Endothelial cell of umbilical vein (primary cell): ENCODE data around the gene TTC24. TPM values are rescaled to one million over a fixed set of nuclear protein-coding genes. Genes with fewer than 3 reads are reported as not detected.

ENCODE experiments used
- BruUV-seq: library from RNA; stranded (reverse); fragments of 400-500 nt; replicated peaks from 2 replicates; lab custom pipeline; 2021; lab: Mats Ljungman, UMichigan
- CTCF ChIA-PET: fragments of 300-600, 350-600 bp; sonication (Branson Sonifier 250); formaldehyde crosslinking; loops from one replicate; lab custom pipeline; 2021; ENCODE audit warnings: antibody characterized with exemption, inconsistent platforms; lab: Charles Lee
- POLR2A ChIA-PET: fragments of 300-600, 350-600 bp; sonication (Branson Sonifier 250); formaldehyde crosslinking; loops from one replicate; lab custom pipeline; 2021; ENCODE audit warnings: antibody characterized with exemption, inconsistent platforms; lab: Charles Lee
- DNase-seq: peaks from one replicate; pipeline ENCODE4 v3.0.0-alpha.2; 2011; ENCODE audit warnings: low read depth, low spot score
- FAIRE-seq: peaks from 2 replicates; lab custom pipeline; 2011; peaks lifted over from hg19 to GRCh38; lab: Jason Lieb, UNC
- H2AFZ ChIP-seq: 2 replicates; pipeline ENCODE4 v1.6.0; 2012; ENCODE audit warnings: low read depth, low read length, control low read depth, inconsistent platforms
- H3K27ac ChIP-seq: 2 replicates; pipeline ENCODE4 v1.5.1; 2011; ENCODE audit warnings: low read depth, mild to moderate bottlenecking, control low read depth, low read length, moderate library complexity; ENCODE audit not compliant: insufficient read depth
- H3K27me3 ChIP-seq, 2 experiments: 2 replicates each; pipeline versions ENCODE4 v1.6.0 to v1.6.1; 2011; ENCODE audit warnings: low read length in 2 of 2, mixed read lengths in 1 of 2; ENCODE audit not compliant: control insufficient read depth in 2 of 2, insufficient read depth in 2 of 2
- H3K36me3 ChIP-seq, 2 experiments: 2 replicates in 1 of 2; 3 replicates in 1 of 2; pipeline ENCODE4 v1.5.1; 2011; ENCODE audit warnings: low read length in 2 of 2, mild to moderate bottlenecking in 1 of 2, moderate library complexity in 1 of 2; ENCODE audit not compliant: control insufficient read depth in 2 of 2, insufficient read depth in 2 of 2; ENCODE audit errors: extremely low read depth in 1 of 2
- H3K4me1 ChIP-seq: 3 replicates; pipeline ENCODE4 v1.5.1; 2011; ENCODE audit warnings: mild to moderate bottlenecking, low read length; ENCODE audit not compliant: control insufficient read depth, insufficient read depth; ENCODE audit errors: extremely low read depth
- H3K4me2 ChIP-seq: 2 replicates; pipeline ENCODE4 v1.6.1; 2011; ENCODE audit warnings: low read length, control low read depth, mixed read lengths; ENCODE audit not compliant: insufficient read depth
- H3K4me3 ChIP-seq, 3 experiments: fragments of 200-600 bp in 1 of 3; sonication (generic), shearing (Covaris generic) in 1 of 3; replicated peaks in 1 of 3; 2 replicates each; pipeline ENCODE4 v1.5.1; 2011 to 2016; ENCODE audit warnings: control low read depth in 3 of 3, low read length in 3 of 3, mild to moderate bottlenecking in 2 of 3, inconsistent platforms in 1 of 3, low read depth in 1 of 3, moderate library complexity in 1 of 3; ENCODE audit not compliant: insufficient read depth in 1 of 3
- H3K79me2 ChIP-seq: 2 replicates; pipeline ENCODE4 v1.6.0; 2012; ENCODE audit warnings: low read length, inconsistent platforms; ENCODE audit not compliant: control insufficient read depth, insufficient read depth
- H3K9ac ChIP-seq: replicated peaks from 2 replicates; pipeline ENCODE3; 2011; ENCODE audit warnings: low read length, control low read depth; ENCODE audit not compliant: insufficient read depth; ENCODE audit errors: extremely low read depth
- H3K9me1 ChIP-seq: replicated peaks from 3 replicates; pipeline ENCODE4 v1.6.0; 2011; ENCODE audit warnings: mild to moderate bottlenecking, low read length; ENCODE audit not compliant: control insufficient read depth, insufficient read depth; ENCODE audit errors: extremely low read depth
- H3K9me3 ChIP-seq: replicated peaks from 2 replicates; pipeline ENCODE4 v1.5.1; 2012; ENCODE audit warnings: low read length, inconsistent platforms; ENCODE audit not compliant: control insufficient read depth, insufficient read depth
- H4K20me1 ChIP-seq: replicated peaks from 2 replicates; pipeline ENCODE3; 2011; ENCODE audit warnings: mild to moderate bottlenecking, low read length; ENCODE audit not compliant: control insufficient read depth, insufficient read depth; ENCODE audit errors: extremely low read depth
- CTCF ChIP-seq, 2 donors: IDR thresholded peaks; 1 replicate in 1 of 2; 2 replicates in 1 of 2; pipeline ENCODE4 v1.5.1; 2011; ENCODE audit warnings: low read length in 2 of 2, mild to moderate bottlenecking in 2 of 2, moderate library complexity in 2 of 2, control low read depth in 1 of 2, inconsistent platforms in 1 of 2, low read depth in 1 of 2; ENCODE audit not compliant: insufficient read depth in 1 of 2; ENCODE audit errors: extremely low read depth in 1 of 2
- EZH2 ChIP-seq: IDR thresholded peaks from 2 replicates; pipeline ENCODE4 v1.6.1; 2012; ENCODE audit warnings: borderline replicate concordance, low read depth, mild to moderate bottlenecking, moderate library complexity, low read length, inconsistent platforms; ENCODE audit not compliant: severe bottlenecking
- GATA2 ChIP-seq: IDR thresholded peaks from 2 replicates; pipeline ENCODE4 v1.7.0; 2011; ENCODE audit warnings: low read depth, mild to moderate bottlenecking, moderate library complexity, mixed read lengths, low read length; ENCODE audit not compliant: insufficient read length, insufficient read depth
- JUN ChIP-seq: IDR thresholded peaks from 2 replicates; pipeline ENCODE4 v1.6.1; 2011; ENCODE audit warnings: borderline replicate concordance, low read depth; ENCODE audit not compliant: insufficient read length, insufficient read depth
- MYC ChIP-seq: IDR thresholded peaks from one replicate; pipeline ENCODE4 v1.6.1; 2011; ENCODE audit warnings: mild to moderate bottlenecking, low read depth, low read length
- POLR2A ChIP-seq: IDR thresholded peaks from 2 replicates; pipeline ENCODE4 v1.6.1; 2012; ENCODE audit warnings: low read depth, mild to moderate bottlenecking, control low read depth, low read length
- POLR2AphosphoS5 ChIP-seq: IDR thresholded peaks from 2 replicates; pipeline ENCODE4 v1.6.1; 2012; ENCODE audit warnings: low read depth, mild to moderate bottlenecking, control low read depth, low read length, moderate library complexity; ENCODE audit not compliant: insufficient read depth
- dilution Hi-C: fragments of 300-500 bp; cut with MboI; formaldehyde crosslinking; loops from one replicate; pipeline ENCODE4 v1.15.0; 2019; ENCODE audit warnings: low sequenced_read_pairs; ENCODE audit not compliant: extremely low pct_ligation_motif_present
- intact Hi-C: fragments of 100-400 bp; cut with micrococcal nuclease; formaldehyde crosslinking; loops from one replicate; pipeline ENCODE4 v1.10.0; 2022
- polyA plus RNA-seq, 4 experiments: library from polyadenylated mRNA; depleted of rRNA in 3 of 4; stranded (reverse) in 3 of 4; unstranded in 1 of 4; fragments of >200 nt; gene quantifications; 2 replicates each; pipeline versions ENCODE4 v1.2.1 to v1.2.3, GENCODE V29; 2011 to 2012; ENCODE audit warnings: missing spikeins in 1 of 4
- total RNA-seq: library from RNA; stranded (reverse); gene quantifications from 2 replicates; pipeline ENCODE4 v1.2.3, GENCODE V29; 2021

TTC24 gene
- total and polyA plus RNA-seq, 2 donors (not counting 3 experiments of a cell fraction or from before 2014, with no cell fraction given), result not detected

- DNase-seq (no peak), FAIRE-seq (no peak)
- ChIA-PET CTCF (interaction anchor here (1.1 to 1.8 kb wide), 6 partner anchors 8 to 214 kb away, joined by 3 to 11 read pairs (median 4); partner anchors contain the start of gene NAXE), POLR2A (no interaction called here)
- H4K20me1 ChIP-seq, result no peaks in the 10 kb centered on the region
- no peak overlapping the region for H3K9ac ChIP-seq
- peaks cover 10% of the 10 kb centered on the region for H3K4me1 ChIP-seq
- peaks cover 19% of the 10 kb centered on the region for H3K79me2 ChIP-seq
- no peaks in the 10 kb centered on the region for H3K27me3 ChIP-seq
- TF ChIP-seq CTCF (IDR thresholded peaks at IDR 0.05; ENCODE audit: extremely low read depth in 1 of 2, insufficient read depth in 1 of 2, low read depth in 1 of 2, low read length in 2 of 2) (no peak), MYC (no peak), POLR2A (no peak), POLR2AphosphoS5 (no peak), GATA2 (no peak), EZH2 (no peak), JUN (no peak)
- intact Hi-C loops, result loop anchor here (2.0 kb wide), 2 partner anchors 15 to 143 kb away; no protein-coding TSS in a partner anchor
- no peak overlapping the region for H3K4me2 ChIP-seq
- H2AFZ ChIP-seq, result no peak overlapping the region
- peaks cover 0 to 24% of the 10 kb centered on the region in 2 experiments for H3K36me3 ChIP-seq
- no peaks in the 10 kb centered on the region for H3K9me1 ChIP-seq
- dilution Hi-C loops, result no loop called here
- no peak overlapping the region for H3K27ac ChIP-seq
- no peaks in the 10 kb centered on the region for H3K9me3 ChIP-seq
- H3K4me3 ChIP-seq, result no peak overlapping the region
- BruUV-seq, result no TSS peak
Observed at GRCh38 chr1:156599811-156600210, 20.3 kb downstream of the TTC24 start.
